Measurements from ENCODE around the gene TEN1.

The TEN1 gene

DNA sequence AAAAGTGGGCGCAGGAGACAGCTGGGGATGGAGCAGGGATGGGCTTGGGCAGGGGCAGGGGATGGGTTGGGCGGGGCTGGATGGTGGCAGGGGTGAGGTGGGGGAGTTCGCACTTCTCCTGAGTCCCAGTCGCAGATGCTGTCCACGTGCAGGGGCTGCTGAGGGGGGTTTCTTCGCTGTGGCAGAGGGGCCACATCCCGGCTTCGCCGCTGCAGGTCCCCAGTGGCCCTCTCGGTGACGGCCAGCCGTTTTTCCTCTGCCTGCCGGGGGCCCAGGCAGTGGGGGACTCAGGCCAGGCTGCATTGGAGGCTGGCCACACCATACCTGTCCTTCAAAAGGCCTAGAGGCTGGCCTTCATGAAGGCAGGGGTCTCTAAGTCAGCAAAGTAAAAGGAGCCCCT lies 39.8 kb downstream of the TEN1 start:
- H3K27me3 ChIP-seq (ENCODE audit: low read length): no peaks in the 10 kb centered on the region
- no peaks in the 10 kb centered on the region for H3K9me3 ChIP-seq (ENCODE audit: insufficient read depth, low read length)
- H3K4me2 ChIP-seq (ENCODE audit: low read depth, low read length, poor library complexity, severe bottlenecking): no peak overlapping the region
- H3K36me3 ChIP-seq (ENCODE audit: low read length): no peaks in the 10 kb centered on the region
- no peak overlapping the region for H2AFZ ChIP-seq (ENCODE audit: low read depth, low read length, severe bottlenecking)
- TF ChIP-seq EZH2phosphoT487 (conservative IDR thresholded peaks at IDR 0.05; ENCODE audit: low read length): no peak
- TF ChIP-seq, protein P1, sequence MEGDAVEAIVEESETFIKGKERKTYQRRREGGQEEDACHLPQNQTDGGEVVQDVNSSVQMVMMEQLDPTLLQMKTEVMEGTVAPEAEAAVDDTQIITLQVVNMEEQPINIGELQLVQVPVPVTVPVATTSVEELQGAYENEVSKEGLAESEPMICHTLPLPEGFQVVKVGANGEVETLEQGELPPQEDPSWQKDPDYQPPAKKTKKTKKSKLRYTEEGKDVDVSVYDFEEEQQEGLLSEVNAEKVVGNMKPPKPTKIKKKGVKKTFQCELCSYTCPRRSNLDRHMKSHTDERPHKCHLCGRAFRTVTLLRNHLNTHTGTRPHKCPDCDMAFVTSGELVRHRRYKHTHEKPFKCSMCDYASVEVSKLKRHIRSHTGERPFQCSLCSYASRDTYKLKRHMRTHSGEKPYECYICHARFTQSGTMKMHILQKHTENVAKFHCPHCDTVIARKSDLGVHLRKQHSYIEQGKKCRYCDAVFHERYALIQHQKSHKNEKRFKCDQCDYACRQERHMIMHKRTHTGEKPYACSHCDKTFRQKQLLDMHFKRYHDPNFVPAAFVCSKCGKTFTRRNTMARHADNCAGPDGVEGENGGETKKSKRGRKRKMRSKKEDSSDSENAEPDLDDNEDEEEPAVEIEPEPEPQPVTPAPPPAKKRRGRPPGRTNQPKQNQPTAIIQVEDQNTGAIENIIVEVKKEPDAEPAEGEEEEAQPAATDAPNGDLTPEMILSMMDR (IDR thresholded peaks at IDR 0.05; ENCODE audit: insufficient read depth, low read length, poor library complexity, severe bottlenecking): no peak
- no peak overlapping the region for H3K27ac ChIP-seq (ENCODE audit: low read depth, low read length)
- H3K9ac ChIP-seq (ENCODE audit: low read length): no peak overlapping the region
- no peaks in the 10 kb centered on the region for H3K9me2 ChIP-seq (replicated peaks; ENCODE audit: insufficient read depth, low read length)
- H3K79me2 ChIP-seq (ENCODE audit: insufficient read depth, low read length): no peaks in the 10 kb centered on the region
- 0 out of 2 replicates have a peak, but pooled peaks cover 4% of the 10 kb centered on the region for H3F3A ChIP-seq (ENCODE audit: insufficient read depth)
- no peak overlapping the region for H3K4me3 ChIP-seq (ENCODE audit: insufficient read depth, low read length, poor library complexity, severe bottlenecking)
- H4K20me1 ChIP-seq (ENCODE audit: low read depth, low read length): no peaks in the 10 kb centered on the region

DNA sequence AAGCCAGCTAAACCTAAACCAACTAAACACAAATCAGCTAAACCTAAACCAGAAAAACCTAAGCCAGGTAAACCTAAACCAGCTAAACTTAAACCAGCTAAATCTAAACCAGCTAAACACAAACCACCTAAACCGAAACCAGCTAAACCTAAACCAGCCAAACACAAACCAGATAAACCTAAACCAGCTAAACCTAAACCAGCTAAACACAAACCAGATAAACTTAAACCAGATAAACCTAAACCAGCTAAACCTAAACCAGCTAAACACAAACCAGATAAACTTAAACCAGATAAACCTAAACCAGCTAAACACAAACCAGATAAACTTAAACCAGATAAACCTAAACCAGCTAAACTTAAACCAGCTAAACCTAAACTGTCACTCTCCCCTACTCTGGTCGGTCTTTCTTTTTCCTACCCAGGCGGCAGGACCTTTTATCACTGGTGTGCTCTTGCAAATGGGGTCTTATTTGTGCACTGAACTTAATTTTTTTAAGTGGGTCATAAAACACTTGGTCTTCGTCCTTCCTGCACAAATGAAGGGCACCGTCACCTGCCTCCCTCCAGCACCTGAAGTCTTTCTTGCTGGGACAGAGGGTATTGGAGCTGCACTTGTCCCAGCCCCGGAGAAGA lies 40.9 kb downstream of the TEN1 start:
- no peaks in the 10 kb centered on the region for H3K9me2 ChIP-seq (replicated peaks; ENCODE audit: insufficient read depth, low read length)
- no peak overlapping the region for H3K4me3 ChIP-seq (ENCODE audit: insufficient read depth, low read length, poor library complexity, severe bottlenecking)
- no peak overlapping the region for H3K9ac ChIP-seq (ENCODE audit: low read length)
- no peaks in the 10 kb centered on the region for H3K36me3 ChIP-seq (ENCODE audit: low read length)
- H3K9me3 ChIP-seq (ENCODE audit: insufficient read depth, low read length): no peaks in the 10 kb centered on the region
- H3K27me3 ChIP-seq (ENCODE audit: low read length): no peaks in the 10 kb centered on the region
- no peak overlapping the region for H3K27ac ChIP-seq (ENCODE audit: low read depth, low read length)
- no peak overlapping the region for H3K4me2 ChIP-seq (ENCODE audit: low read depth, low read length, poor library complexity, severe bottlenecking)
- no peak for TF ChIP-seq EZH2phosphoT487 (conservative IDR thresholded peaks at IDR 0.05; ENCODE audit: low read length)
- TF ChIP-seq, protein P1 (IDR thresholded peaks at IDR 0.05; ENCODE audit: insufficient read depth, low read length, poor library complexity, severe bottlenecking): no peak
- no peak overlapping the region for H2AFZ ChIP-seq (ENCODE audit: low read depth, low read length, severe bottlenecking)
- H4K20me1 ChIP-seq (ENCODE audit: low read depth, low read length): no peaks in the 10 kb centered on the region
- H3F3A ChIP-seq (ENCODE audit: insufficient read depth): 0 out of 2 replicates have a peak, but pooled peaks cover 4% of the 10 kb centered on the region
- H3K79me2 ChIP-seq (ENCODE audit: insufficient read depth, low read length): no peaks in the 10 kb centered on the region

DNA sequence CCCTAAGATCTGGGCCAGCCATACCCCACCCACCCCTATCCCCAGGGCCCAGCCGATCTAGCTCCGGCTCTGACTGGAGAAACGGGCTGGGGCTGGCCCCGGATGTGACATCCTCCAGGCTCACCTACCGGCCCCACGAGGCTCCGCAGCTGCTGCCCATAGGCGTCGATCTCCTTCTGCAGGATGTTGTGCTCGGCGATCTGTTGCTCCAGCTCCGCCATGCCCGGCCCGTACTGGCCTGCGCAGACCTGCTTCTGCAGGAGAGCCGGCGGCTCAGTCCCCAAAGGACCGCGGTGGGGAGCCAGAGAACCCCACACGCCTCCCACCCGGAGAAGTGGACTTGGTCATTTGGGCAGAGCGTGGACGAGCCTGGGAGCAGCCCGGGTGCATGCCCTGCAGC lies 43.2 kb downstream of the TEN1 start:
- Histone ChIP-seq H3K36me3 (ENCODE audit: low read length) (no peaks in the 10 kb centered on the region), H3K27me3 (ENCODE audit: low read length) (no peaks in the 10 kb centered on the region), H3K9me3 (ENCODE audit: insufficient read depth, low read length) (no peaks in the 10 kb centered on the region), H3K9ac (ENCODE audit: low read length) (no peak overlapping the region), H3K4me2 (ENCODE audit: low read depth, low read length, poor library complexity, severe bottlenecking) (no peak overlapping the region), H2AFZ (ENCODE audit: low read depth, low read length, severe bottlenecking) (no peak overlapping the region), H3F3A (ENCODE audit: insufficient read depth) (0 out of 2 replicates have a peak, but pooled peaks cover 4% of the 10 kb centered on the region), H3K9me2 (replicated peaks; ENCODE audit: insufficient read depth, low read length) (no peaks in the 10 kb centered on the region), H4K20me1 (ENCODE audit: low read depth, low read length) (no peaks in the 10 kb centered on the region), H3K79me2 (ENCODE audit: insufficient read depth, low read length) (no peaks in the 10 kb centered on the region), H3K27ac (ENCODE audit: low read depth, low read length) (no peak overlapping the region), H3K4me3 (ENCODE audit: insufficient read depth, low read length, poor library complexity, severe bottlenecking) (no peak overlapping the region)
- TF ChIP-seq, protein P1 (IDR thresholded peaks at IDR 0.05; ENCODE audit: insufficient read depth, low read length, poor library complexity, severe bottlenecking): no peak
- TF ChIP-seq EZH2phosphoT487 (conservative IDR thresholded peaks at IDR 0.05; ENCODE audit: low read length): no peak

All from SU-DHL-6 (cell line).